Stimulated activated CD4-positive, alpha-beta T cell treated with anti-CD3 and anti-CD28 coated beads, TNF-alpha, amount 100 ng/mL, for 1 hour (primary cell): ENCODE measurements around the gene PDE7B.

Experiments used
- DNase-seq, 3 donors: peaks; one replicate each; pipeline ENCODE4 v3.0.0-alpha.2; 2020; ENCODE audit warnings: low read depth in 3 of 3, low spot score in 1 of 3

Gene PDE7B

DNA sequence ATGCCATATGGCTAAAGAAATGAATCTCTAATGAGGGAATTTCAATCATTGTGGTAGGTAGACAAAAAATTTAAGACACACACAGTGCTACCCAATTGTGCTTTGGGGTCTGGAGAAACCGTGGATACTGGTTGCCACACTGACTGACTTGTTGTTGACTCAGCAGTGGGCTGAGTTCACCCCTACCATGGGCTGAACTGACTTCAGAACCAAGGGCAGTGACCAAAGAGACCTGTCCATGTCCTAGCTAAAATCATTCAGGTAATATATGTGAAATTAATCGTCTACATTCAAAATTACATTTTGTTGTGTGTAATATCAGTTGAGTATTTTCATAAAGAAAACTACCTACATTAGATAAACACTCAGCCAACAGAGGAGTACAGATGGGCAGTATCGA is 131.6 kb downstream of the PDE7B start:
- DNase-seq = no peak

DNA sequence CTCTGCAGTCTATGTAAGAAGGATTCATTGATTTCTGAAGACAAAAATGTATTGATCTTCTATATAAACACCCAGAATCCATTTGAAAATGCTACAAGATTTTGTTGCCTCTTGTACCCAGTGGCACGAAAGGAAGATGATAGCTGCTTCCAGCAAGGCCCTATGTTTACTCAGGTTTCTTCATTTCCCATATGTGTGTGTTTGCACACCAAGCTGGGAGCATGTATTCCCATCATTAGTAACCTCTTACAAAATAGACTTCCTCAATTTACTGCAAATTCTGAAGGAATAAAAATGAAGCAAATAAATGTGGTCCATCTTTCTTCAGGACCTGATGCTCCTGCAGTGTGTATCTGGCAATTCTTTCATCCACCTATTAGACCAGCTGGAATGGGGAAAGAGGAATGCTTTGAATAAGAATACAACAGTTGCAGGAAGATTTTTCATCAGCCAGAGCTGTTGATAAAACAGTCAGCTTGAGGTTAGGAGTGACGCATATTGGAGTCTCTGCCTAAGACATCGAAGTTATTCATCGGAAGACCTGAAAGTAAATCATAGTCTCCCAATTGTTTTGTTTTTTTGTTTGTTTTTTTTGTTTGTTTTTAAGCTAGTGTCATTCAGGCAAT is 132.3 kb downstream of the PDE7B start:
- DNase-seq = no peak

DNA sequence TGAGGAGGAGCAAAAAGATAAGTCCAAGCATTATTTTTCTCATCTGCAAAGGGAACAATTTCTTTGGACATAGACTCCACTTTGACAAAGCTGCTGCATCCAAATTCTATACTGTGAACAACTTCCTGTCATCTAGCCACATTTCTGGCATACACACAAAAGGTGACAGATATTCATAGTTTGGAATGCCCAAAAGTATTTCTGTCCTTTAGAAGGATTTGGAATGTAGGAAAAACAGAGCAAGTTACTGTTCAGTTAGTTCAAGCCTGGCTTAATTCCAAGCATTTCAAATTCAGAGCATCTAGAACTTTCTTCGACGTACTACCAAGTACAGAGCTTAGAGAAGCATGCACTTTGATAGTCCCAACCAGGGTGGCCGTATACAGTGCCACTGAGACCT is 134.0 kb downstream of the PDE7B start:
- DNase-seq = no peak

DNA sequence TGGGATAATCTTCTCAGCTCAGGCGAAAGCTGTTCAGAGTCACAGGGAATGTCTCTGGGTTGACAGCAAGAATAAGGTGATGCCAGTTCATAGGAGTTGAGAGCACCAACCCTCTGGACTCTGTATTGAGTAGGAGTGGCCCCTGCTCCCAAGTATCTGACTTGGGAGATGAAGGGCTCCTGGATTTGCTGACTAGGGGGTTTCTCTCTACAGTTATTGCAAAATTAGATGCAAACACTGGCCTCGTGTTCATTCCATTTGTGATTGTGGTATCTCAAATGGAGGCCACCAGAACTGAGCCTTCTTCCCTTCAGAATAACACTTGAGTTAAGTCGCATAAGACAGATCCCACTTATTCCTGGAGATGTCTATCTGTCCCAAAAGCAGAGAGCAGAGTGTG is 135.7 kb downstream of the PDE7B start:
- DNase-seq = no peak

DNA sequence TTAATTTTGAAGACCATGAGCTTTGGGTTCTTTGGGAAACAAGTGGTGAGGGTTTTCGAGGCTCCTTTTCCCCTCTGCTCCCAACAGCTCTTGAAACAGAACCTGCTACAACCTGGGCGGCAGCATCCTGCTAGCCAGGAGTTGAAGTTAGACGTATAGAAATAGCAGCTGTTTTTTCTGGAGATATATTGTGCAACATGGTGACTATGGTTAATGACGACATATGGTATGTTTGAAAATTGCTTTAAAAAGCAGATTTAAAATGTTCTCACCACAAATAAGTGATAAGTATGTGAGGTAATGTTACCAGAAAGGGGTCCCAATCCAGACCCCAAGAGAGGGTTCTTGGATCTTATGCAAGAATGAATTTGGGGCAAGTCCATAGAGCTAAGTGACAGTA is 138.9 kb downstream of the PDE7B start:
- DNase-seq = no peak

DNA sequence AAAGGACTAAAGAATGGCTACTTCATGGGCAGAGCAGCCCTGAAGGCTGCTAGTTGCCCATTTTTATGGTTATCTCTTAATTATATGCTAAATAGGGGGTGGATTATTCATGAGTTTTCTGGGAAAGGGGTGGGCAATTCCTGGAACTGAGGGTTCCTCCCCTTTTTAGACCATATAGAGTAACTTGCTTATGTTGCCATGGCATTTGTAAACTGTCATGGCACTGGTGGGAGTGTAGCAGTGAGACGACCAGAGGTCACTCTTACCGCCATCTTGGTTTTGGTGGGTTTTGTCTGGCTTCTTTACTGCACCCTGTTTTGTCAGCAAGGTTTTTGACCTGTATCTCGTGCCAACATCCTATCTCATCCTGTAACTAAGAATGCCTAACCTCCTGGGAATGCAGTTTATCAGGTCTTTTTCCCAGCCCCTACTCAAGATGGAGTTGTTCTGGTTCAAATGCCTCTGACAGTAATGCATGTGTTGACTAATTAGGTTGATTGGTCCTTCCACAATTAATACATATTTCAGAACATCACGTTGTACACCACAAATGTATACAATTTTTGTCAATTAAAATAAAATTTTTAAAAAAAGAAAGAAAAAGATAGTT is 139.5 kb downstream of the PDE7B start:
- DNase-seq = no peak

DNA sequence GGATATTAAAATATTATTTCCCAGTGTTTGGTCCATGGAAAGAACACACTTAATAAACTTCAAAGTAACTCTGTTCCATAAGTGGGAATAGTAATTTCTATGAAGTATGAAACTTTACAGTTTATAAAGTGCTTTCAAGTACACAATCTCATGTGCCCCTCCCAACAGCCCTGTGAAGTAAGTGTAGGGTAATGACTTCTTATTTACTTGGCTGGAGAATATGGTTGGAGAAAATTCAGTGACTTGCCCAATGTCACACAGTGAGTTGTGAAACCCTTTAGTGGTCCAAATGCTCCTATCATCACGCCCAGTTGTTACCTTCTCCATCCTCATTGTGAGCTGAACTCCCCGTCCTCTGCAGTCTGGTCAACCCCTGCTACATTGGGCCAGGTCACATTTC is 141.2 kb downstream of the PDE7B start:
- DNase-seq = no peak

DNA sequence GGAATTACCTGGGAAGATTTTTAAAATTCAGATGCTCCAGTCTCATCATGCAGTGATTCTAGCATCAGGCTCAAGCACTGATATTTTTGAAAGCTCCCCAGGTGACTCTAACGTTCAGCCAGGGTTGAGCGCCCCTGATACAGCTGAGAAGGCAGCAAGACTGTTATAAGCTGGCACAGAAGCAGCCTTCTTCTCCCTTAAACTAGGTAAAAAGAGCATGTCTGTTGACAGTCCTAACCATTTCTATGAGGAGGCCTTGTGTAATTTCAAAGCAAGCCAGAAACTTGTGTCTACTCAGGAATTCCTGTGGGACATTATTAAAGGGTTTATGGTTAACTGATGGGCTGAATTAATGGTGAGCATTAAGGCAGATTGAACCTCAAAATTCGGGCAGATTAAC is 141.9 kb downstream of the PDE7B start:
- DNase-seq = no peak

DNA sequence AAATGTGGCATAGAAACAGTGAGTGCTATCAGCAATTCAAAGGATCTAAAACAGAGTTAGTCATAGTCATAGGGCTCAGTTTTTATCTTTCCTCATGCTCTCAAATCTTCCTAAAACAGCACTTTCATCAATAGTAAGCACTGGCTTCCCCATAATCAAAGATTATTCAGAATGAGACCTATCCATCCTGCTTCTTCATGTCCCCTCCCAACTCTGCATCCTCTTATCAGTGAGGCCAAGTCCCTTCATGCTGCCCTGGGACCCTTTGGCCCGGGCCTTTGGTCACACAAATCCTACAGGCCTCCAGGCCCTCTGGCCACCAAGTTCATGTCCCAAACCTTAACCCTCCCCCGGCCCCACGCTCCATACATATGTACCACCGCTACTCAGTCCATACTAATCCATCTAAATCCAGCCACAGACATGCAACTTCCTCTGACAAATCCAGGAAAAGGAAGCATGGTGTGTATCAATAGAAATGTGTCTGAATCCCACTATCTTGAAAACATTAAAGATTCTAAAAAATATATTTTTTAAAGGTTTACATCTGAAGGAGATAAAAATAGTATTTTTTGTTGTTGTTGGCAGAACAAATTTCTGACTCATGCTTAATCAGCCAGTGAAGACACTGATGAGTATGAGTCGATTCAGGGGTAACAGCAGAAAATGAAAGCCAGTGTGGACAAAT is 143.5 kb downstream of the PDE7B start:
- no peak for DNase-seq

DNA sequence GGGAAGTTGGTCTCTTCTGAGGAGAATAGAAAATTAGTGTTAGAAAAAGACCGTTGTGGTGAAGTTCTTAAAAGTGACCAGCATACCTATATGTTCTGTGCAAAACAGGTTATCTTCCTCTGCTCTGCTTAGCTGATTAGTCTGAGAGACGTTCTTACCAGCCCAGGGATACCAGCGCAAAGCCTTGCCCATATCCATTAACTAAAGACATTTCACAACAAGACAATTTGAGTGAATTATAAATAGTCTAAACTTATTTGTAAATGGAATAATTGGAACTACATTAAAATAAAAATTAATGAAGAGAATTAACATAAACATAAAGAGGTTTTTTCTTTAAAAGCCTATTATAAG is 144.0 kb downstream of the PDE7B start:
- DNase-seq = no peak

DNA sequence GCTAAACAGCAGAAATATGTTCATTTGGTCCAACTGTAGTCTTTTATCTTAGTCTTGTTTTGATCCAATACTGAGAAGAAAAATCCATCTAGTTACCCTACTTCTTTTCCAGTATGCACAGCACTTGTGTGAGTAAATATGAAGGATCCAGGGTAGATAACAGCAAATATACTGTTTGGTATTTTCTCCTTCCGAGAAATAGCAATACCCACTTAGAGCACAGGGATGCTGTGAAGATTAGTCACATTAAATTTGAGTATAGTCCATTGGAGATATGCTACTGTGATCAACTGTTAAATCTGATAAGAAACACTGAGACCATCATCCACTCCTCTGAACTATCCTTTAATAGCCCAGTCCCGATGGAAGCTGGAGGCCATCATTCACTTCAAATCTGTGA is 145.2 kb downstream of the PDE7B start:
- no peak for DNase-seq

DNA sequence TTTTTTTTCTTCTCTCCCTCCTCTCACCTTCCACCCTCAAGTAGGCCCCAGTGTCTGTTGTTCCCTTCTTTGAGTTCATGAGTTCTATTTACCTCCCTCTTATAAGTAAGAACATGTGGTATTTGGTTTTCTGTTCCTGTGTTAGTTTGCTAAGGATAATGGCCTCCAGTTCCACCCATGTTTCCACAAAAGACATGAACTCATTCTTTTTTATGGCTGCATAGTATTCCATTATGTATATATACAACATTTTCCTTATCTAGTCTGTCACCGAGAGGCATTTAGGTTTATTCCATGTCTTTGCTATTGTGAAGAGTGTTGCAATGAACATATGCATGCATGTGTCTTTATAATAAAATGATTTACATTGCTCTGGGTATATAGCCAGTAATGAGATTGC is 147.9 kb downstream of the PDE7B start:
- no peak for DNase-seq

DNA sequence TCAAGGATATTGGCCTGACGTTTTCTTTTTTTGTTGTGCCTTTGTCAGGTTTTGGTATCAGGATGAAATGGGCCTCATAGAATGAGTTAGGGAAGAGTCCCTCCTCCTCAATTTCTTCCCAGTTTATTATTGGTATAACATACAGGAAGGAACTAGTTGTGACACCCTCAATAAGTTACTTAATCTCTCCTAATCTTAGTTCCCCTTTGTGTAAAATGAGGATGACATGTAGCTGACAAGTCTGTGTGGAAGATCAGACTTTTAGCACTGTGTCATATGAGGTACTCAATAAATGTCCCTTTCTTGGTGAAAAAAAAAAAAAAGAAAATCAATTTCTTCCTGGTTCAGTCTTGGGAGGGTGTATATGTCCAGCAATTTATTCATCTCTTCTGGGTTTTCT is 155.8 kb downstream of the PDE7B start:
- DNase-seq = no peak

DNA sequence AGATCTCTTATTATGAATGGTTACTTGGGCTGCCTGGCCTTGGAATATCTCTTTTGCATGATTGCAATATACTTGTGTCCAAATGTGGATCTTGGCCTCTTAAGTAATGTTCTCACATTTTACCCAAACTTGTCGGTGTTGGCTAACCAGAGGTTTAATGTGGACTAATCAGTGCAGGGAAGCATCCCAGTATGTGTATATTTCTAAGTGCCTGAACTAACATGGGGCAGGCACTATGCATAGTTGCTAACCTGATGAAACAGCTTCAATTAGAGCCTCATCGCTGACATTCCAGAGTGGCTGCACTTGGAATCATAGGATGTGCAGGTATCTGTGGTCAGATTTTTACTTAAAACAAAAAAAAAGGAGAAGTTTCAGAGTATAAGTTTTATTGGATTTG is 160.0 kb downstream of the PDE7B start:
- no peak for DNase-seq

DNA sequence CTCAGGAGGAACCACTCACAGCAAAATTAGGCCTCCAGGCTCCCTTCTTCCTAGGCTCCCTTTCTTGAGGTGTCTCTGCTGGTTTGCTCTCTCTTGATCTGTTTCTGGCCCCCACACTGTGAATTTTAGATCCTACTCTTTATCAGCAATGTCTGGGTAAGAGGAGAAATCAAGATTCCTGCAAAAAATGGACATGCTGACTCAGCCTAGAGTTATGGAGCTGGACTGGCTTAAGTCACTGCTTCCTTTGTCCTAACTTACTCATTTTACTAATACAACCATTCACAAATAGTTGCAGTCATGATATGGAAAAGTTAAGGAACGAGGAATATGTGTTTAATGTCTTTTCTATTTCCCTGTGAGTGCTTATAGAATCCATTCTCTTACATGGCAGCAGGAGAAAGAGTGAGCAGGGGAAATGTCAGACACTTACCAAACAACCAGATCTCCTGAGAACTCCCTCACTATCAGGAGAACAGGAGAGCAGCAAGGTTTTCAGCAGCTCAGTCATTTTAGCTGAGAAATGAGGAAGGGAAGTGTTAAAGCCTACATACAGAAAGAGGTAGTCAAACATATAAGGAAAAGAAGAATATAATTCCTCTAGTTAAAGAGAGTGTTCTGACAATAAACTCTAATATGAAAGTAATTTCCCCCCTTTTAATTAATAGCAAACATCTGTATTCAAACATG is 160.8 kb downstream of the PDE7B start:
- no peak for DNase-seq

DNA sequence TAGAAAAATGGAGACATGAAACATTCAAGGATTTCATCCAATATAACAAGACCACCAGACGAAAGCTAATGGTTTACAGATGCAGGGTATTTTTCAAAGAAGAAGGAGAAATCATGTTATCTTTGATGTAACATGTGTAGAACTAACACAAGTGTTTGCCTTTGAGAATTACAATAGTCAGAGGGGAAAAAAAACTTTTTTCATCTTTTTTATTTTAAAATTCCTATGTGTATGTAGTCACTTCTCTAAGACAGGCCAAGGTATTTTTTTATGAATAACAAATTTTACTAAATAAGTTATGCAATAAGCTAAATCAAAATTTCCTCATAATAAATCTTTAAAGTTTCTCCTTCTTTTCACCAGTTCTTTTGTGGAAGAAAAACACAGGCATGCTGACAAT is 161.4 kb downstream of the PDE7B start:
- DNase-seq = no peak

DNA sequence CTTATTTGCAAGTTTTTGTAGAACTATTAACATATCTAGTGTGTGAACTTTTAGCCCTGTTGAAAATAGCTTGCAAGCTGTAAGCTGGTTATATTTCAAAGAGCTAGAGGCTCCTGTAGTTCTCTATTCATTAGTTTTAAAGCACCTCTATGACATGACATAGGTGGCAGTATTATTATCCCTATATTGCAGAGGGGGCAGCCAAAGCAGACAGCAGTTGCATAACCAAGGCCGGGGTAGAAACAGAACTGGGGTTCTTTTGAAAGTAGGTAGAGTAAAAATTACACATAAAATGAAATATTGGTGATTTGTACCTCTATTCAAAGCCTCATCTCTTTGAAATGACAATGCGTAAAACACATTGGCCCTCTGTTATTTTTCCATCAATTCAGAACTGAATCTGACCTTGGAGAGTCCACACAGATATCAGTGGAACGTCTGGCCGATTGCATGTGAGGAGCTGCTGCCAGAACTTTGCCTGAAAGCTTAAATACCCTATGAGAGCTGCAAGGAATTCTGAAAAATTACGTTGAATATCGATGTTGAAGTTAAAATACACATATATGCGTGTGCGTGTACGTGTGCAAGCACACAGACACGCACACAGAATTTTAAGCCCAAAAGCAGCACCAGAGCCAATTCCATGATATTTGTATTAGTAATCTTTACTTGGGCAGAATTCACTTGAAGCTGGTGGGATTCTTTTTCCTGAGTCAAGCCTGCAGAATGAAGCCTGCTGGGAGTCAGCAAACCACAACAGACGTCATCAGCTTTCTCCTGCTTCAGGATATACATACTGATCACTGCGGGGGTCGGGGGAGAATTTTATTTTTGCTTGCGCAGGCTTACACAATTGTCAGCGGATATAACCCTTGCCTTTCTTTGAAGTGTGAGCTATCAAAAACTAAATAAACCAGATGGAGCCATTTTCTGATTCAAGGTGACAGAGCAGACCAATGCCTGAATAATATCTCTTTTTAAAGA is 163.2 kb downstream of the PDE7B start:
- no peak for DNase-seq

DNA sequence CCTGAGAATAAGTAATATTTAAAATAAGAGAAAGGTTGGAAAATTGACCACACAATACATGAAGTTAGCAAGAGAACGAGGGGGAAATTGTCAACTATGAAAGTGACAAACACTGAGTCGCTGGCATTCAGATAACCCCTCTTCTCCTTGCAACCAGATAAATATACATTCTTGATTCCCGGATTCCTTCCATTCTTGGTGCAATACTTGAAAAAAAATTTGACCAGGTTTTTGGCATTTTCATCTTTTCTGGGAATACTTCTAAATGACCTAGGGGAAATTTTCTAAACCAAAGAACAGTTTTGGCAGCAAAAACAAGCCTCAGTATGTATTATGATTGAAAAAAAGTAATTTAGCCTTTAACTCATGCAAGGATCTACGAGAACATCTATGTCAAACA is 164.0 kb downstream of the PDE7B start:
- no peak for DNase-seq

DNA sequence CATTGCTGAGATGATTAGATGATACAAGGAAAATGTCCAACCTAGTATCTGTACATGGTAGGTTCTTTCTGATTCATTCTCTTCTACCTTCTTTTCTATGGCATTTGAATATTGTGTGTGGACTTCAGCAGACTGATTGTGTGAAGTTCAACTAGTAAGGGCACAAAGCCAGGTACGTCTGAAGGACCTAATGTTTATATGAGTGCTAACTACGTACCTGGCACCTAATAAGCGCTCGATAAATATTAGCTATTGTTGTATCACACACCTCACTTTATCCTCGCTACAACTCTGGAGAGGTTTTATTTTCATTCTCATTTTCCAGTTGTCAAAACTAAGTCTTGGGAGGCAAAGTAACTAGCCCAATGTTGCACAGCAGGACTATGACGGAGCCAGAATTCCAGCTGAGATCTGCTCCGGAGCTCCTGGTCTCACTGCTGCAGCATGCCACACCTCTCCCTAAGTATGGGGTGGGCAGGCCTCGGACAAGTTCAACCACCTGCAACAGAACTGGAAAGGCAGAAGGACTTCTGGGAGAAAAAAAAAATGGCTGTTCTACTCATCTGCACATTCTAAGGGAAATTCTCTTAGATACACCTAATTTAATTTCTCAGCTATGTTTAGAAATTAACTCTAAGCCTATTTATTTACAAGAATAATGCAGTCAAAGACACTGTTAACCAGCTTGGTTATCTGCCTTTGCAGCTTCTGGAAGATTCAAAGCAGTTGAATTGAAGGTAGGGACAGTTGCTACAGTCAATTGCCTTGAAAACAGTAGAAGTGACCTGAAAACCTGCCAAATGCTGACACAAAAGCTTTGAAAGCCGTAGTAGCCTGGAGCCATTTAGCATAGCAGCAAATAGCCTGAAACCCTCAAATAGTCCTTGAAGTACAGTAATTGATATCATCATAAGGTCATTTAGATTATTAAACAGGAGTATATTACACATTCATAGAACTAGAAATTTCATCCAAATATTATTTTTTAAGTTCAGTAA is 165.0 kb downstream of the PDE7B start:
- DNase-seq = no peak

DNA sequence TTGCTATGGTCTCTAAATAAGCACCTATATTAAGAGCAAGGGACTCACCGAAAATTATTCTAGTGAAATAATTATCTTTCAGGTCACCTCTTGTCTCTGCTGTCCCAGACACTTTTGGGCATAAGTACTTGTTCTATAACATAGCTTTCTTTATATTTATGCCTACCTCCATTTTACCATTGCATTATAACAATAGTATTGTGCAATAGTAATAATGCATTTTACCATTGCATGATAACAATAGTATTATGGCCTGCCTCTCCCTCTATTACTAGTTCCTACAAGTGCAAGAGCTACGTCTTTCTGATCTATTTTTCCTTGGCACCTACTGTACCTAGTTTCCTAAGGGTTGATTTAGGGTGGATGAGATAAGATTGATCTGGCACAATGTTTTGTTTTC is 169.2 kb downstream of the PDE7B start:
- no peak for DNase-seq
